A673 (cell line): Measurements from ENCODE around the gene LPAR2. TPM values are rescaled to one million over a fixed set of nuclear protein-coding genes. Genes with fewer than 3 reads are reported as not detected.

ENCODE experiments used
- BruUV-seq: library from RNA; stranded (reverse); fragments of 400-500 nt; replicated peaks from 2 replicates; lab custom pipeline; 2021; lab: Mats Ljungman, UMichigan
- CTCF ChIA-PET: fragments of 300-600 bp; sonication (Branson Sonifier 250); formaldehyde crosslinking; loops from one replicate; lab custom pipeline; 2022; ENCODE audit warnings: antibody characterized with exemption; lab: Charles Lee
- POLR2A ChIA-PET: fragments of 300-600 bp; sonication (Branson Sonifier 250); formaldehyde crosslinking; loops from one replicate; lab custom pipeline; 2022; ENCODE audit warnings: antibody characterized with exemption; ENCODE audit not compliant: low non-redundant PET; lab: Charles Lee
- DNase-seq: peaks from one replicate; pipeline ENCODE4 v3.0.0-alpha.2; 2015; ENCODE audit warnings: low spot score
- H3K27ac ChIP-seq: fragments of 200-600 bp; sonication (generic); 2 replicates; pipeline ENCODE4 v1.5.1; 2016; ENCODE audit warnings: mixed run types, low read depth, mild to moderate bottlenecking, mixed read lengths, antibody characterized with exemption, low read length; ENCODE audit not compliant: poor library complexity, severe bottlenecking
- H3K27me3 ChIP-seq: fragments of 200-600 bp; sonication (generic); replicated peaks from 2 replicates; pipeline ENCODE4 v1.6.1; 2017; ENCODE audit warnings: mixed run types, low read depth, mild to moderate bottlenecking, mixed read lengths, antibody characterized with exemption, low read length; ENCODE audit not compliant: insufficient read depth, poor library complexity
- H3K36me3 ChIP-seq: fragments of 200-600 bp; sonication (generic); 2 replicates; pipeline ENCODE4 v1.6.1; 2016; ENCODE audit warnings: mixed run types, mild to moderate bottlenecking, mixed read lengths, antibody characterized with exemption, low read length; ENCODE audit not compliant: insufficient read depth, poor library complexity, severe bottlenecking
- H3K4me1 ChIP-seq: fragments of 200-600 bp; sonication (generic); 2 replicates; pipeline ENCODE4 v1.6.1; 2017; ENCODE audit warnings: mixed run types, mild to moderate bottlenecking, mixed read lengths, antibody characterized with exemption, low read length; ENCODE audit not compliant: insufficient read depth, poor library complexity, severe bottlenecking
- H3K4me3 ChIP-seq: fragments of 200-600 bp; sonication (generic); 2 replicates; pipeline ENCODE4 v1.5.1; 2016; ENCODE audit warnings: low read depth, mixed run types, mild to moderate bottlenecking, mixed read lengths, low read length; ENCODE audit not compliant: poor library complexity, severe bottlenecking
- H3K9me3 ChIP-seq: fragments of 200-600 bp; sonication (generic); 2 replicates; pipeline ENCODE4 v1.6.1; 2016; ENCODE audit warnings: mixed run types, low read depth, mild to moderate bottlenecking, mixed read lengths, antibody characterized with exemption, low read length; ENCODE audit not compliant: poor library complexity, severe bottlenecking
- EZH2 ChIP-seq: fragments of 200-600 bp; sonication (generic); IDR thresholded peaks from 2 replicates; pipeline ENCODE4 v1.6.1; 2017; ENCODE audit warnings: borderline replicate concordance, low read depth, mild to moderate bottlenecking, mixed read lengths, antibody characterized with exemption, low read length; ENCODE audit not compliant: poor library complexity, severe bottlenecking
- intact Hi-C: fragments of 100-400 bp; cut with micrococcal nuclease; formaldehyde crosslinking; loops from one replicate; pipeline ENCODE4 v1.10.0; 2022; ENCODE audit not compliant: unreplicated experiment
- total RNA-seq: library from RNA; stranded (reverse); gene quantifications from 2 replicates; pipeline ENCODE4 v1.2.3, GENCODE V29; 2021
- TF ChIP-seq, protein P1 (sequence below): fragments of 300-800, 200-600 bp; sonication (generic); conservative IDR thresholded peaks from 2 replicates; pipeline ENCODE4 v1.5.1; 2017; ENCODE audit warnings: low read depth, mild to moderate bottlenecking, antibody characterized with exemption, low read length, moderate library complexity, mixed read lengths

The LPAR2 gene
- total RNA-seq, 1 experiment from 2014 or later: 17.2 TPM

DNA sequence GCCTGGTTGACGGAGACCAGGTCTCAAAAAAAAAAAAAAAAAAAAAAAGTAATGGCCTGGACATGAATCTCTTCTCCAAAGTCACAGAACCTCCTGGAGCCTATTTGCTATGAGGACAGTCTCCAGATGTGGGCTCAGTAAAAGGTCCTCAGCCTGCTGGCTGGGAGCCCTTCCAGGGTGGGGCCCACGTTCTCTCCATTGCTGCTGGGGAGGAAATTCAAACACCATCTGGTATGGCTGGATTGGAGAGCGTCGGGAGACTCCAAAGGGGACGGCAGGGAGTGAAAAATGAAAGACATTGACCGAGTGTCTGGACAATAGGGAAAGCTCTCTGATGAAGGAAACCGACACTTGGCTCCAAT, 8.2 kb downstream of the LPAR2 start:
- Histone ChIP-seq H3K4me1 (peaks cover 7% of the 10 kb centered on the region), H3K4me3 (no peak overlapping the region), H3K9me3 (no peaks in the 10 kb centered on the region), H3K36me3 (no peaks in the 10 kb centered on the region), H3K27ac (no peak overlapping the region), H3K27me3 (no peaks in the 10 kb centered on the region)
- ChIA-PET CTCF (no interaction called here), POLR2A (no interaction called here)
- DNase-seq: no peak
- BruUV-seq: no TSS peak
- intact Hi-C loops: no loop called here
- no peak for TF ChIP-seq EZH2
- TF ChIP-seq, protein P1, sequence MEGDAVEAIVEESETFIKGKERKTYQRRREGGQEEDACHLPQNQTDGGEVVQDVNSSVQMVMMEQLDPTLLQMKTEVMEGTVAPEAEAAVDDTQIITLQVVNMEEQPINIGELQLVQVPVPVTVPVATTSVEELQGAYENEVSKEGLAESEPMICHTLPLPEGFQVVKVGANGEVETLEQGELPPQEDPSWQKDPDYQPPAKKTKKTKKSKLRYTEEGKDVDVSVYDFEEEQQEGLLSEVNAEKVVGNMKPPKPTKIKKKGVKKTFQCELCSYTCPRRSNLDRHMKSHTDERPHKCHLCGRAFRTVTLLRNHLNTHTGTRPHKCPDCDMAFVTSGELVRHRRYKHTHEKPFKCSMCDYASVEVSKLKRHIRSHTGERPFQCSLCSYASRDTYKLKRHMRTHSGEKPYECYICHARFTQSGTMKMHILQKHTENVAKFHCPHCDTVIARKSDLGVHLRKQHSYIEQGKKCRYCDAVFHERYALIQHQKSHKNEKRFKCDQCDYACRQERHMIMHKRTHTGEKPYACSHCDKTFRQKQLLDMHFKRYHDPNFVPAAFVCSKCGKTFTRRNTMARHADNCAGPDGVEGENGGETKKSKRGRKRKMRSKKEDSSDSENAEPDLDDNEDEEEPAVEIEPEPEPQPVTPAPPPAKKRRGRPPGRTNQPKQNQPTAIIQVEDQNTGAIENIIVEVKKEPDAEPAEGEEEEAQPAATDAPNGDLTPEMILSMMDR: no peak

DNA sequence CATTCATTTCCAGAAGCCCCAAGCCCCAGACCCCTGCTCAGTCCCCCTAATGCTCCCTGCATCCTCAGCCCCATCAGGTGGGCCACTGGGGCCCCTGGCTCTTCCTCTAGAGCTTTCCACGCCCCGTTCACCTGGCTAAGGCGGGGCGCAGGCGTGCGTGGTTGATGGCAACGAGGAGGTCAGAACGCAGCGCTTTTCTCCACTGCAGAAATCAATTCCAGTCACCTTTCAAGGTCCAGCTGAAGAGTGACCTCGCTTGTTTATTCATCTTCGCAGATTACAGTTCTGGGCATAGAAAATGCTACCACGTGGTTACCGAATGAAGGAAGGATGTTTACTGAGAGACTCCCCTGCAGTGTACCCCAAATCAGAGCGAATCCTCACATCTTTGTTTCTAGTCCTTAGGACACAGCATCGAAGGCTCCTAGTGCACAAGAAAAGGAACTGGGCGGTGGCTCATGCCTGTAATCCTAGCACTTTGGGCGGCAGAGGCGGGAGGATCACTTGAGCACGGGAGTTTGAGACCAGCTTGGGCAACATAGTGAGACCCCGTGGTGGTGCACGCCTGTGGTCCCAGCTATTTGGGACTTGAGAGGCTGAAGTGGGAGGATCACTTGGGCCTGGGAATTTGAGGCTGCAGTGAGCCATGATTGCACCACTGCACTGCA, 8.7 kb downstream of the LPAR2 start:
- POLR2A ChIA-PET: no interaction called here
- BruUV-seq: no TSS peak
- H3K9me3 ChIP-seq: no peaks in the 10 kb centered on the region
- H3K4me3 ChIP-seq: peak overlapping the region; percentile 58
- H3K36me3 ChIP-seq: no peaks in the 10 kb centered on the region
- no peaks in the 10 kb centered on the region for H3K27me3 ChIP-seq
- intact Hi-C loops: no loop called here
- DNase-seq: no peak
- H3K27ac ChIP-seq: no peak overlapping the region
- no peak for TF ChIP-seq EZH2
- TF ChIP-seq, protein P1: no peak
- H3K4me1 ChIP-seq: peaks cover 7% of the 10 kb centered on the region
- CTCF ChIA-PET: no interaction called here

DNA sequence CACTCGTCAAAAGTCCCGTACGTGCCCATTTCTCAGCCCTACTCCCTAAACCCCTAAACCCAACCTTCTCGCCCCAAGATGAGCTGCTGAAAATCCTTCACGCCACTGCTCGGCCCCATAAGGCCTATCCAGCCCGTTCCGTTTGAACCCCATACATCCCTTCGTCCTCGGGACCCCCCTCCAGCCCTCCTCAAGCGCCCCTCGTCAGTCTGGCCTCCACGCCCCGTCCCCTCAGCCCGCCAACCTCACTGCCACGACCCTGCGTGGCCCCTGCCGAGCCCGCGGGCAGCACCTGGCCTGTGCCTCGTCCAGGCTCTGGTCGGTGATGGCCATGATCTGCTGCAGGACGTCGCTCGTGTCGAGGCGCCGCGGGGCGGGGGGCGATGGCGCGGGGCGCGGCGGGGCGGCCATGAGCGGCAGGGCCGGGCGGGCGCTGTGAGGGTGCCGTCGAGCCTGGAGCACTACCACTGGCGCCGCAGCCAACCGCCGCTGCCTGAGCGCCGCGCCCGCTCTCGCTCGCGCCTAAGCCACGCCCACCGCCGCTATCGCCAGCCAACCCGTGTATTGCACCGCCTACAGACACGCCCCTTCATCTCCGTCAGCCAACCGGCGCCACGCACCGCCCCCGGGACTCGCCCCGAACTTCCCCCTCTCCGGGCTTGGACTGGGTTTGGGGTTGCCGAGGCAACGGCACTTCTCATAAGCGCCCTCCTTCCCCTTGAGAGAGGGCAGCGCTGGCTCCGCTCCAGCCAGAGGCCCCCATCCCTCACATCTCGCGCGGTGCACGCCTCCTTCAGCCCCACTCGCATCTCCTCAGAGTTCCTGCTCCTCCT, 9.6 kb downstream of the LPAR2 start, which contains the start of gene PBX4:
Gene PBX4 (minus strand): TSS at position 469 of the 833 bp plus-strand sequence. CDS start 58 bp downstream, at position 411.
- BruUV-seq: no TSS peak
- intact Hi-C loops: no loop called here
- ChIA-PET CTCF (no interaction called here), POLR2A (no interaction called here)
- TF ChIP-seq, protein P1: no peak
- TF ChIP-seq EZH2: no peak
- H3K27me3 ChIP-seq: no peaks in the 10 kb centered on the region
- H3K4me3 ChIP-seq: peak within 1 kb of the TSS; percentile 58
- peaks cover 7% of the 10 kb centered on the region for H3K4me1 ChIP-seq
- no peaks in the 10 kb centered on the region for H3K36me3 ChIP-seq
- peak within 1 kb of the TSS; percentile 74 for H3K27ac ChIP-seq
- peak; percentile 97 for DNase-seq
- H3K9me3 ChIP-seq: no peaks in the 10 kb centered on the region
